HS-5 (cell line): ENCODE results near the gene DFFB.

Experiments used
- DNase-seq: peaks from one replicate; pipeline ENCODE4 v3.0.0-alpha.2; 2012; ENCODE audit warnings: low read depth

DFFB gene

GRCh38 chr1:3896396-3897000, 39.2 kb downstream of the DFFB start:
- DNase-seq, result no peak

GRCh38 chr1:3898475-3898735, 41.1 kb downstream of the DFFB start:
- DNase-seq, result no peak

GRCh38 chr1:3898994-3899753, 41.9 kb downstream of the DFFB start:
- DNase-seq, result no peak

GRCh38 chr1:3899754-3900149, 42.5 kb downstream of the DFFB start:
- peak; percentile 9 for DNase-seq

GRCh38 chr1:3900150-3900968, 43.1 kb downstream of the DFFB start, which contains the start of gene C1orf174:
C1orf174 (minus strand) TSS chr1:3900272; CDS start chr1:3900186, 86 bp downstream.
- DNase-seq, result peak; percentile 88

GRCh38 chr1:3900969-3901529, 43.8 kb downstream of the DFFB start:
- DNase-seq, result peak; percentile 79

- DNase-seq, result no peak
These were observed 44.8 kb downstream of the DFFB start for GRCh38 chr1:3902111-3902511.

GRCh38 chr1:3902571-3903091, 45.4 kb downstream of the DFFB start:
- DNase-seq, result no peak

GRCh38 chr1:3903141-3904005, 46.1 kb downstream of the DFFB start:
- DNase-seq, result no peak

GRCh38 chr1:3904006-3904842, 46.9 kb downstream of the DFFB start:
- DNase-seq, result no peak

GRCh38 chr1:3904843-3905185, 47.5 kb downstream of the DFFB start:
- DNase-seq, result no peak

GRCh38 chr1:3905266-3905952, 48.1 kb downstream of the DFFB start:
- no peak for DNase-seq

GRCh38 chr1:3905953-3906671, 48.8 kb downstream of the DFFB start:
- DNase-seq, result no peak

GRCh38 chr1:3906672-3907020, 49.4 kb downstream of the DFFB start:
- DNase-seq, result no peak

GRCh38 chr1:3907031-3907534, 49.8 kb downstream of the DFFB start:
- DNase-seq, result no peak

GRCh38 chr1:3907621-3908165, 50.4 kb downstream of the DFFB start:
- DNase-seq, result no peak

- DNase-seq, result no peak
These were observed 51.7 kb downstream of the DFFB start for GRCh38 chr1:3908886-3909517.

- no peak for DNase-seq
These were observed 52.3 kb downstream of the DFFB start for GRCh38 chr1:3909615-3910014.
